NCI-H1930 (cell line): ENCODE results near the gene SNX30.

Source experiments
- DNase-seq, 2 experiments: peaks; one replicate each; lab custom pipeline; 2025; lab: John Stamatoyannopoulos, UW

SNX30 gene

GRCh38 chr9:112752334-112753125, 2.0 kb downstream of the SNX30 start:
- DNase-seq = no peak

GRCh38 chr9:112753725-112754124, 3.2 kb downstream of the SNX30 start:
- DNase-seq = no peak

GRCh38 chr9:112754578-112754977, 4.0 kb downstream of the SNX30 start:
- no peak for DNase-seq

- DNase-seq = no peak
Observed at GRCh38 chr9:112755016-112755427, 4.5 kb downstream of the SNX30 start.

- no peak for DNase-seq
Observed at GRCh38 chr9:112755675-112756074, 5.1 kb downstream of the SNX30 start.

DNA sequence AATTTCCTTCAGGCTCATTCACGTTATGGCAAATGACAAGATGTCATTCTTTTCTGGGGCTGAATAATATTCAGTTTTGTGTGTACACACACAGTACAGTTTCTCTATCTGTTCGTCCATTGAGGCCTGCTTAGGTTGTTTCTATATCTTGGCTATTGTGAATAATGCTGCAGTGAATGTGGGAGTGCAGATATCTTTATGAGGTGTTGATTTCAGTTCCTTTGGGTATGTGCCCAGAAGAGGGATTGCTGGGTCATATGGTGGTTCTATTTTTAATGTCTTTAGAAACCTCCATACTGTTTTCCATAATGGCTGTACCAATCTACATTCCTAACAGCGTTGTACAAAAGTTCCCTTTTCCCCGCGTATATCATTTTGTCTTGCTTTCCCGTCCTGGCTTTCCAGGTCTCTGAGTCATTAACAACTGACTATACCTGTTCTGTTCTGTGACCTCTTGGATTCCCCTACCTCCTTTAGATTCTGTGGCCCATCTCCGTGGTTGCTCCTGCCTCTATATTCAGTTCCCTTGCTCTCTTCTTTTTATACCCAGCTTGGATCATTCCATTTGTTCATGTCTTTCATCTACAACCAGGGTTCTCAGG, 6.8 kb downstream of the SNX30 start:
- DNase-seq = no peak

DNA sequence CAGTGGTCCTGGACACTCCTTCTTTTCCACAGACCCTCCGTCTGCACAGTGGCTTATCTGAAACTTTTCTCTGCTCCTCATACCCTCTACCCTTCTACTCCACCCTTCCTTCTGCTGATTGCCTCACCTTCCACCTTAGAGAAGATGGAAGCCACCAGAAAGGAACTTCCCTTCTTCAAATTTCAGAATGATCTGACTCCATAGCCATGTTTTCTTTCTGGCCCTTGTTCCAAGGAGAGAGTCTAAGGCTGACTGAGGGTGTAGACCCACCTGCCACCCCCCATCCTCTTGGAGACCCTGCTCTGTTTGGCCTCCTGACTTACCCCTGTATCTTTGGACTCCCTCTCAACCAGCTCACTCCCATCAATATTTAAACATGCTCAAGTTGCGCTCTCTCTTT, 7.4 kb downstream of the SNX30 start:
- DNase-seq = no peak

GRCh38 chr9:112760821-112761220, 10.3 kb downstream of the SNX30 start:
- DNase-seq = no peak

DNA sequence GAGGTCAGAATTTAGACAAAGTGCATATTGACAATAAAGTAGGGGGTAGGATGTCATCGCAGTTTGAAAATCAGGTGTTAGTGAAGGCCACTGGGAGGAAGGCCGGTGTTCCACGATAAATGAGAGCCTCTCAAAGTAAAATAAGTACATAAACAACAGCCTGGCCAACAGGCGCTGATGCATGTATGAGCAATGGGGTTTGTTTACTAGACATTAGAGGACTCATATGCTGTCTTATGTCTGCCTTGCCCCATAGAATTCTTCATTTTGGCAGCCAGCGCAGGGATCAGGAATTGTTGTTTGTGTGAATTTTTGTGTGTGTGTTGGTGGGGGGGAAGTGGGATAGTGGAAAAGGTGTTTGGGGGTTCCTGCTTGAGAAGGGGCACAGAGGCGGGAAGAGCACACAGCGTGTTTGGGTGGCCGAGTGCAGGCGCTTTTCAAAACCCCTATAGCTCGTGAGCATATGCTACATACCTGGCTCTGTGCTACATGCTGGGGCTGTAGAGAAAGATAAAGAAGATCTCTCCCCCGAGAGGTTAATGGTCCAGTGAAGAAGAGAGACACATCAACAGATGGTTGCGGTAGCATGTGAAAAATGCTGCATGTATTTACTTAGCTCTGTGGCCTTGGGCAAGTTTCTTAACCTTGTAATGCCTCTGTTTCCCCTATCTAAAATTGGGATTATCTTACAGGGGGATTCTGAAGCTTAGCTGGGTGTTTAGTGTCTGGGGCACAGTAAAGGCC, 11.5 kb downstream of the SNX30 start:
- DNase-seq = no peak

GRCh38 chr9:112762726-112763518, 12.4 kb downstream of the SNX30 start:
- DNase-seq = no peak

- no peak for DNase-seq
Observed at GRCh38 chr9:112764344-112764743, 13.8 kb downstream of the SNX30 start.

DNA sequence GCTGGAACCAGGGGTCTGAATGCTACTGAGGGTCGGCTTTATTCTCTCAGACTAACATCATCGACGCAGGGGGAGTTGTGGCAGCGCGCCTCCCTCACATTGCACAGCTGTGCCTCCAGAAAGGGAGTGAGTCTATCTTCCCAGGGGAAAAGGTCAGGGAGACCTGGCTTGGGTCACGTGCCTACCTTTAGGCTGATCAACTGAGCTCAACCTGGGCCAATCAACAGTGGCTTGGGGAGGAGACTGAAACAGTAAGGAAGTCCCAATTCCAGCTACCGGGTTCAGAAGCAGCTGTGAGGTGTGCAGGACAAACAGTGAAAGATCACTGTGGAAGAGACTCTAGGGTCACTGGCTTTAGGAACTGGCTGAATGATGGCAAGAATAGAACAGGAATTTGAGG, 14.3 kb downstream of the SNX30 start:
- no peak for DNase-seq

- DNase-seq = no peak
Observed at GRCh38 chr9:112765281-112765680, 14.7 kb downstream of the SNX30 start.

GRCh38 chr9:112771359-112772214, 21.0 kb downstream of the SNX30 start:
- no peak for DNase-seq

DNA sequence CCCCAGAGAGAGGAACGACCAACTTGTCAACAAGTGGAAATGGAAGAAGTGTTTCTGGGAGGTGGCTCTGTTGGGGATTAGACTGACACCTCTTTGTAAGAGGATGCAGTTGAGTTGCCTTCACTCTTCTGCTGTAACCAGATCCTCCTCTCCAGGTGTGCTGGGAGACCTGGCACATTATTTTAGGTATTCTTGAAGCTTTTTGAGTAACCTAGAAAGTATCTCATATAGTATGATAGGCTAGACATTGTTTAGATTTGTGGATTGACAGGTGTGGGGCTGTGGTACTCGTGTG, 21.6 kb downstream of the SNX30 start:
- DNase-seq = no peak

GRCh38 chr9:112772551-112772950, 22.0 kb downstream of the SNX30 start:
- DNase-seq = no peak

GRCh38 chr9:112774006-112774996, 23.7 kb downstream of the SNX30 start:
- no peak for DNase-seq

GRCh38 chr9:112777914-112778313, 27.4 kb downstream of the SNX30 start:
- no peak for DNase-seq

- no peak for DNase-seq
Observed at GRCh38 chr9:112780450-112781036, 30.0 kb downstream of the SNX30 start.

- no peak for DNase-seq
Observed at GRCh38 chr9:112782218-112782617, 31.7 kb downstream of the SNX30 start.
